T-helper 2 cell treated with Interferon-gamma antibody and Interleukin-4, amounts not matched to agents 5 μg/mL and 100 μg/mL, for 36 hours (primary cell): ENCODE data around the gene PTPN5.

Experiments
- DNase-seq: peaks from one replicate; pipeline ENCODE4 v3.0.0; 2021; ENCODE audit warnings: low spot score
- H3K27ac Mint-ChIP-seq: one replicate; pipeline ENCODE4 v1.8.0; 2021; ENCODE audit warnings: mild to moderate bottlenecking, mixed read lengths
- H3K27me3 Mint-ChIP-seq: one replicate; pipeline ENCODE4 v1.8.0; 2021; ENCODE audit warnings: low read depth, mixed read lengths
- H3K36me3 Mint-ChIP-seq: one replicate; pipeline ENCODE4 v1.8.0; 2021; ENCODE audit warnings: low read depth, mixed read lengths
- H3K4me1 Mint-ChIP-seq: one replicate; pipeline ENCODE4 v1.8.0; 2021; ENCODE audit warnings: low read depth, mixed read lengths
- H3K4me3 Mint-ChIP-seq: one replicate; pipeline ENCODE4 v1.8.0; 2022; ENCODE audit warnings: mild to moderate bottlenecking, moderate library complexity, mixed read lengths
- H3K9me3 Mint-ChIP-seq: one replicate; pipeline ENCODE4 v1.8.0; 2021; ENCODE audit warnings: mixed read lengths

Gene PTPN5

DNA sequence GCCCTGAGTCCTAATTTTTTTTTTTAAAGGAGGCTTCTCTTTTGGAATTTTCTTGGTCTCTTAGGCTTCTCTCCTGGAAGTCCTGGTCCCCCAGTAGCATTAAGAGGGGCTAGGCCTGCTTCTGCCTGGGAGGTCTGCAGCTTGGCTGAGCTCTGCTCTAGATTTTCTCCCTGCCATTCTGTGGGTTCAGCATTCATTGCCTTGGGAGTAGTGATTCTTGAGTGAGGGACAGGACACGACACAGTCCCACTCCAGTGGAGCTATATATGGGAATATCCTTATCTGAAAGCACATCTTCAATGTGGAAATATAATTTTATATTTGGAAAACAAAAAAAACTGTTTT, 69.3 kb downstream of the PTPN5 start:
- H3K4me3 Mint-ChIP-seq = peak overlapping the region; percentile 25

DNA sequence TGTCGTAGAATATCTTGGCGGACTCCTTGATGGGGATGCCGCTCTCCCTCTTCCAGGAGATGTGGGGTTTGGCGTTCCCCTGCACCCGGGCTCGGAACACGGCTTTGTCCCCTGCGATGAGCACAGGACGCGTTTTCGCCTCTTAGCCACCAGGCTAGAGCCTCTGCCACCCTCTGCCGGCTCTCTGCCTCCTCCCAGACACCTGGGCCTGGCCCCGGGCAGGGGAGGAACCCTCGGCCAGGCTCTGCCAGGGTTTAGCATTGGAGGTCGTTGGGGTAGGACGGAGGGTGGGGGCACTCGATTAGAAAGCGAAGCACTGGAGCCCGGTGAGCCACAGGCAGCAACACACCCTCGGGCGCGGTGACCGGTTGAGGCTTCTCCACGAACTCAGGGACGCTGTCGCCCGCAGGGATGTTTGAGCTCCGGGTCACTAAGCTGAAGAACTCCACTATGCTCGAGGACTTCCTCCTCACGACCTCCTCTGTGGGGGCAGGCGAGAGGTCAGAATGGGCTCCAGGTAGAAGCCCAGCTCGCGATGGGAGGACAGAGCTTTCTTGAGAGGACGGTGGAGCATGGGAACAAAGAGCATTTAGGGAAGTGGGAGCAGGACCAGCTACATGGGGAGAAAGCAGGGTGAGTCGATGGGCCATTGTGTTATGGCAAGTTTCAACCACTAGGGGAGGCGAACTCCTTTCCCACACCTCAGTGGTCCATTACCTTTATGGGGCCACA, 69.9 kb downstream of the PTPN5 start:
- Mint-ChIP-seq H3K4me3 (peak overlapping the region; percentile 91), H3K9me3 (no peaks in the 10 kb centered on the region), H3K36me3 (no peaks in the 10 kb centered on the region), H3K27ac (peak overlapping the region; percentile 2), H3K4me1 (peaks cover 6% of the 10 kb centered on the region), H3K27me3 (peaks cover 21% of the 10 kb centered on the region)
- peak; percentile 32 for DNase-seq

More for the DNA sequence above, 69.3 kb downstream of the PTPN5 start:
- peaks cover 21% of the 10 kb centered on the region for H3K27me3 Mint-ChIP-seq
- H3K9me3 Mint-ChIP-seq = no peaks in the 10 kb centered on the region
- no peak overlapping the region for H3K27ac Mint-ChIP-seq
- no peaks in the 10 kb centered on the region for H3K36me3 Mint-ChIP-seq
- DNase-seq = no peak
- peaks cover 6% of the 10 kb centered on the region for H3K4me1 Mint-ChIP-seq

DNA sequence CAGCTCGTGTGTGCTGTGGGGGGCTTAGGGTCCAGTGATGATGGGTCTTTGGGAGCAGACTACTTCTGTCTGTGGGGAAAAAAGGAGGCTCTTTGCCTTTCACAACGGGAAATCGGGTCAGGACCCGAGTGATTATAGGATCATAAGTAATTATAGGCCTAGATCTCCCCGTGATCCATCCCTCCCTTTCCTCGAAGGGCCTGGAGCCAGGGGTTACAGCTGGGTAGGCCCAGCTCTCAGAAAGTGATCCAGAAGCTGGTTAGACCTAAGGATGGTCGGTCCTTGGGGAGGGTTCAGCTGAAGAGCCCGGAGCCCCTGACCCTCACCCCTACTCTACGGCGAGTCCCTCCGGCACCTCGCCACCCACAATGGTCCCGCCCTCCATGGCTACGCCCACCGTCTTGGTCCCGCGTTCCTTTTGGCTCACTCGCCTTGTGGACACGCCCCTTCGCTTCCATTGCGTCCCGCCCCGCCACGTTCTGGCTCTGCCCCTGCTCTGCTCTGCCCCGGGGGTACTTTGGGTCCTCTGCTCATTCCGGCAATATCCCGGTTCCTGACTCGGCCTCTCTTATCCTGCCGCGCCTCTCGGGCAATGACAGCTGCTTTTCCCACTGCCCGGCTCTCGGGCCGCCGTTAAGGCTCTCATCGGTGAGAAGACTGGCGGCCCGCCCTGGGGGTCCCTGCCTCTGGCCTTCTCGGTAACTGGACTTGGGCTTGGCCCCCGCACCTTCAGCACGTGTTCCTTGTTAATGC, 70.6 kb downstream of the PTPN5 start:
- Mint-ChIP-seq H3K4me3 (peak overlapping the region; percentile 91), H3K27ac (no peak overlapping the region), H3K4me1 (peaks cover 6% of the 10 kb centered on the region), H3K27me3 (peaks cover 21% of the 10 kb centered on the region), H3K36me3 (no peaks in the 10 kb centered on the region), H3K9me3 (no peaks in the 10 kb centered on the region)
- DNase-seq = peak; percentile 80

DNA sequence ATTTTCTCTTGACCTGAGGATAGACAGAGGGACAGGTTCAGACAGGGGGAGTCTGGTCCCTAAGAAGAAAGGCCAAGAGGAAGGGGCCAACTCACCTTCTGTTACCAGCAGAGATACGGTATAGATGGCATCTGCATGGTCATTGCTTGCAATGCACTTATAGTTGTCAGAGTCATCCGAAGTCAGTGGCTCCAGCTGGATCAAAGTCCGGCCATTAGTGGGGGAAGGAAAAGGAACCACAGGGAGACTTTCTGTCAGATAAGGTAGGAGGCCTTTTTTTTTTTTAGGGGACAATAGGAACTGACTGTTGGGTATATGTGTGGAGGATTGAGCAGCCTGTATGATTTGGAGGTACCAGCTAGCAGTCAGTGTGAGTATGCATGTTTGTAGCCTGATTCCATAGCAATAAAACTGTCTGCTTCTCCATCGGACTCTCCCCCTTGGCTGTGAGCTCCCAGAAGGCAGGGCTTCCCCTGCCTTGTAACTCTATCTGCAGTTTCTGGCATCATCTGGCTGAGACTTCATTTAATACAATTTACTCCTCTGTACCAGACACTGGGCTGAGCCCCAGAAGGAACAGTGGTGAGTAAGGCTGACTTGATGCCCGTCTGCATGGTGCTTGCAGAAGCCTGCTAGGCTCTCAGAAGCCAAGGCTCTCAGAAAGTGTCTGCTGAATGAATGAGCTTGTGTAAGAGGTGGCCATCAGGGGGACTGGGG, 71.3 kb downstream of the PTPN5 start:
- H3K9me3 Mint-ChIP-seq = no peaks in the 10 kb centered on the region
- DNase-seq = no peak
- H3K27ac Mint-ChIP-seq = no peak overlapping the region
- H3K27me3 Mint-ChIP-seq = peaks cover 21% of the 10 kb centered on the region
- H3K4me3 Mint-ChIP-seq = peak overlapping the region; percentile 91
- peaks cover 6% of the 10 kb centered on the region for H3K4me1 Mint-ChIP-seq
- no peaks in the 10 kb centered on the region for H3K36me3 Mint-ChIP-seq

DNA sequence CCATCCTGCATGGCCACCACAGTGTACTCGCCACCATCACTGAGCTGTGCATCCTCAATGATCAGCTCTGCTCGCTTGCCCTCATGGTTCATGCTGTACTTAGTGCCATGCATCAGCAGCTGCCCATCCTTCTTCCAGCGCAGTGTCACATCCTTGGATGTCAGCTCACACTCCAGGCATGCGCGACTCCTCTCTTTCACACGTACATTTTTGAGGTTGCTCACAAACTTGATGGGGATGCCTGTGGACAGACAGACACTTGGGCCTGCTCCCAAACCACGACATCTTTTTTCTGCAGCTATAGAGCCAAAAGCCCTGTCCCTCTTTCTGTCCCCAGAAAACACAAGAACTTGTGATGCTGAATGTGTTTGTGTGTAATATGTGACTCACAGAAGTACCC, 76.1 kb downstream of the PTPN5 start:
- DNase-seq = no peak
- H3K36me3 Mint-ChIP-seq = no peaks in the 10 kb centered on the region
- peaks cover 14% of the 10 kb centered on the region for H3K27me3 Mint-ChIP-seq
- H3K4me1 Mint-ChIP-seq = no peaks in the 10 kb centered on the region
- H3K4me3 Mint-ChIP-seq = no peak overlapping the region
- no peaks in the 10 kb centered on the region for H3K9me3 Mint-ChIP-seq
- no peak overlapping the region for H3K27ac Mint-ChIP-seq

GRCh38 chr11:18714443-18714780, 77.2 kb downstream of the PTPN5 start:
- Mint-ChIP-seq H3K4me1 (no peaks in the 10 kb centered on the region), H3K27ac (no peak overlapping the region), H3K36me3 (no peaks in the 10 kb centered on the region), H3K9me3 (no peaks in the 10 kb centered on the region), H3K4me3 (no peak overlapping the region), H3K27me3 (peaks cover 20% of the 10 kb centered on the region)
- no peak for DNase-seq

GRCh38 chr11:18713646-18714442, 77.8 kb downstream of the PTPN5 start:
- no peak overlapping the region for H3K4me3 Mint-ChIP-seq
- H3K27ac Mint-ChIP-seq = no peak overlapping the region
- H3K4me1 Mint-ChIP-seq = no peaks in the 10 kb centered on the region
- DNase-seq = no peak
- H3K9me3 Mint-ChIP-seq = no peaks in the 10 kb centered on the region
- no peaks in the 10 kb centered on the region for H3K36me3 Mint-ChIP-seq
- H3K27me3 Mint-ChIP-seq = peaks cover 22% of the 10 kb centered on the region

- no peak for DNase-seq
- H3K36me3 Mint-ChIP-seq = no peaks in the 10 kb centered on the region
- peaks cover 8% of the 10 kb centered on the region for H3K4me1 Mint-ChIP-seq
- H3K27ac Mint-ChIP-seq = no peak overlapping the region
- H3K27me3 Mint-ChIP-seq = peaks cover 39% of the 10 kb centered on the region
- no peak overlapping the region for H3K4me3 Mint-ChIP-seq
- H3K9me3 Mint-ChIP-seq = no peaks in the 10 kb centered on the region
Measured at GRCh38 chr11:18710545-18710944, 81.1 kb downstream of the PTPN5 start.

- no peak overlapping the region for H3K4me3 Mint-ChIP-seq
- no peak overlapping the region for H3K27ac Mint-ChIP-seq
- H3K4me1 Mint-ChIP-seq = peaks cover 14% of the 10 kb centered on the region
- no peak for DNase-seq
- H3K36me3 Mint-ChIP-seq = no peaks in the 10 kb centered on the region
- peaks cover 49% of the 10 kb centered on the region for H3K27me3 Mint-ChIP-seq
- H3K9me3 Mint-ChIP-seq = no peaks in the 10 kb centered on the region
Measured at GRCh38 chr11:18709414-18709813, 82.2 kb downstream of the PTPN5 start.

DNA sequence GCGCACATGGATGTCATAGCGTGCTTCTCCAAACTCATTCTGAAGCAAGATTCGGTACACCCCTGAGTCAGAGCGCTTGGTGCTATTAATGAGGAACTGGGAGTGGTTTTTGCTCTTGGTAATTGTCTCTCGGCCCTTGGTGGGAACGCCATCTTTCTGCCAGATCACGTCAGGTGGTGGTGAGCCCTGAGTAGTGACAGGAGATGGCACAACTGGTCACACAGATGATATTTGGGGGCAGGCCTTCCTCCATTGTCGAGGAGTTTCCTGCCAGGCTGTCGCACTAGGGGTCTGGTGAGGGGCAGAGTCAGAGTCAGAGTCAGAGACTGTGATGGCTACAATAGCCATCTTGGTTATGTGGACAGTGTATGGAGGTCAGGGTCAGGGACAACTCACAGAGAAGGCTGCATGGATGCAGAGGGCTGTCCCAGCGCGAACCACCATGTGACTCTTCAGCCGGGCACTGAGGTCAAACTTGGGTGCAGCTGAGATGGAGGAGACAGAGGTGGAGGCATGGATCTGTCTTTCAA, 83.7 kb downstream of the PTPN5 start:
- Mint-ChIP-seq H3K4me3 (no peak overlapping the region), H3K27ac (no peak overlapping the region), H3K9me3 (no peaks in the 10 kb centered on the region), H3K36me3 (no peaks in the 10 kb centered on the region), H3K27me3 (peaks cover 57% of the 10 kb centered on the region), H3K4me1 (peaks cover 14% of the 10 kb centered on the region)
- DNase-seq = no peak

- Mint-ChIP-seq H3K27me3 (peaks cover 56% of the 10 kb centered on the region), H3K9me3 (no peaks in the 10 kb centered on the region), H3K36me3 (no peaks in the 10 kb centered on the region), H3K4me3 (peak overlapping the region; percentile 92), H3K4me1 (peaks cover 14% of the 10 kb centered on the region), H3K27ac (peak overlapping the region; percentile 84)
- DNase-seq = no peak
Measured at GRCh38 chr11:18706330-18707243, 85.0 kb downstream of the PTPN5 start.

DNA sequence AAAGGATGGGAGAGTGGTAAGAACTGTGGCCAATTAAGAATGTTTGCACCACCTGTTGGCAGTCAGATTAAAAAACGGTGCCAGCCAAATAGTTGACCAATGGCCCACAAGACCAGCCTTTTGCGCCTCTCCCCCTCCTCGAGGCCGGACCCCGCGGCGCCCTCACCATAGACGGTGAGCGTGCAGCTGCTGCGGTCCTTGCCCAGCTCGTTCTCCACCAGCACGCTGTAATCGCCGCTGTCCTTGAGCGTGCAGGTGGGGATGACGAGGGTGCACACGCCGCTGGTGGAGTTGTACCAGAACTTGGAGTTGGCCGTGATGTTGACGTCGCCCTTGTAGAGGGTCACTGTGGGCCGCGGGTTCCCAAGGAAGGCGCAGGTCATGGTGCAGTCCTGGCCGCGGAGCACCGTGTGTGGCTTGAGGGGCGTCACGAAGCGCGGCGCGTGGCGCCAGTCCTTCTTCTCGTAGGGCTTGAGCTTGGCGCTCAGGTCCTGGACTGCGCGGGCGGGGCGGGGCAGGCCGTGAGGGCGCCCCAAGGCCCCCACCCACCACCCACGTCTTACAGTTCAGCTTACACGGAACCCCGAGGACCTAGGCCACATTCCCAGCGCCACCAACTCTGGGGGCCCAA, 85.8 kb downstream of the PTPN5 start:
- no peak overlapping the region for H3K27ac Mint-ChIP-seq
- no peaks in the 10 kb centered on the region for H3K9me3 Mint-ChIP-seq
- DNase-seq = no peak
- peak overlapping the region; percentile 54 for H3K4me3 Mint-ChIP-seq
- peaks cover 14% of the 10 kb centered on the region for H3K4me1 Mint-ChIP-seq
- peaks cover 56% of the 10 kb centered on the region for H3K27me3 Mint-ChIP-seq
- H3K36me3 Mint-ChIP-seq = no peaks in the 10 kb centered on the region
